ENCODE data around the gene ATP2A3.

DNA sequence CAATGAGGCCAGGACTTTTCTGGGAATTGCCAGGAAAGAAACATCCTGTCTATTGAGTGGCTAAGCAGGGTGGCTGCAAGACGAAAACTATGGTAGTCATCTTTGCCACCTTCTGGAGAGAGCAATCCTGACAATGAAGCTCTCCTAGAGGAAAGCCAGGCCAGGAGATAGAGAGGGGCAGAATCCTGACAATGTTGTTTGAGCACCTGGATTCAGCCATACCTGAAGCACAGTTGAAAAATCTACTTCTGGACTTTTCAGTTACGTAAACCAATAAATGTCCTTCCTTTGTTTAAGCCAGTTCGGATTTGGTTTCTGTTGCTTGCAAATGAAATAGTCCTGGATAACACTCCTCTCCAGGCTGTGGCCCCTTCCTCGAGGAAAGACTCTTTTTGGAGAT is 57.4 kb downstream of the ATP2A3 start:
- TF ChIP-seq POLR2A (IDR thresholded peaks at IDR 0.05), result no peak
- TF ChIP-seq CTCF (IDR thresholded peaks at IDR 0.05), result no peak
